GM23338 (cell line): Measurements from ENCODE around the gene TPCN2.

Experiments
- POLR2AphosphoS5 ChIP-seq: IDR thresholded peaks from 2 replicates; pipeline ENCODE4 v1.6.1; 2016; ENCODE audit warnings: antibody characterized with exemption, low read depth
- STAT1 ChIP-seq: IDR thresholded peaks from one replicate; pipeline ENCODE4 v1.6.1; 2016; ENCODE audit warnings: antibody characterized with exemption; ENCODE audit not compliant: unreplicated experiment
- ZNF331 ChIP-seq: fragments of 250-450 bp; sonication (Bioruptor Pico); IDR thresholded peaks from 2 replicates; pipeline ENCODE4 v1.5.0; 2020; ENCODE audit warnings: low read depth, mild to moderate bottlenecking, moderate library complexity
- TF ChIP-seq, protein P1 (sequence below), 2 experiments: fragments of 200-600 bp in 1 of 2; sonication (generic) in 1 of 2; conservative IDR thresholded peaks; 2 replicates each; pipeline versions ENCODE4 v1.5.1 to v1.6.1; 2016 to 2017; ENCODE audit warnings: antibody characterized with exemption in 2 of 2, low read depth in 2 of 2, mild to moderate bottlenecking in 2 of 2, moderate library complexity in 1 of 2
- TF ChIP-seq, protein P2 (sequence below): IDR thresholded peaks from one replicate; pipeline ENCODE4 v1.6.1; 2018; ENCODE audit warnings: antibody characterized with exemption; ENCODE audit not compliant: unreplicated experiment

DNA sequence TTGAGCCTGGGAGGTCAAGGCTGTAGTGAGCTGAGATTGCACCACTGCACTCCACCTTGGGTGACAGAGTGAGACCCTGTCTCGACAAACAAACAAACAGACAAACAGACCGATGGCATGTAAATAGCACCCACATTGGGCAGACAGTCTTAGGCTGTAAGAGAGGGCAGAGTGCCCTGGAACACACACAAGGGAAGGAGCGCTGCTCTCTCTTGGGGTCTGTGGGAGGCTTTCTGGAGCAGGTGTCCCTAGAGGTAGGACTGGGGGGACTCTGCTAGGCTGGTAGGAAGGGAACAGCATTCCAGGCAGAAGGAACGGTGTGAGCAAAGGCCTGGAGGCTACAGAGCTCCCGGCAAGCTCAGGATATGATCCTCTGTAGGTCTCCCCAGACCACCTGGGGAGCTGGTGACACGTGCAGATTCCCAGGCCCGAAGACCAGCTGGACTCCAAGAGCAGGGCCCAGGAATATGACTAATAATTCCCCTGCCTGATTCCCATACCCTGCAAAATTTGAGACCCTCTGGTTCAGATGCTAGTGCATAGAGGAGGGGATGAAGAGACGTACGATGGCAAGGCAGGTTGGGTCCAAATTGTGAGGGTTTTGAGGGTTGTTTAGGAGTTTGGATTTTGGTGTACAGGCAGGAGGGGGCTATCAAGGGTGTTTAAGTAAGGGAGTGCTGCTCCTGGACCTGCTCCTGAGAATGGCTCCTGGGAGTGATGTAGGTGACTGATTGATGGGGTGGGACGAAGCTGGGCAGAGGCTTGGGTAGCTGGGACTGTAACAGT is 118.6 kb downstream of the TPCN2 start:
- TF ChIP-seq, protein P1, sequence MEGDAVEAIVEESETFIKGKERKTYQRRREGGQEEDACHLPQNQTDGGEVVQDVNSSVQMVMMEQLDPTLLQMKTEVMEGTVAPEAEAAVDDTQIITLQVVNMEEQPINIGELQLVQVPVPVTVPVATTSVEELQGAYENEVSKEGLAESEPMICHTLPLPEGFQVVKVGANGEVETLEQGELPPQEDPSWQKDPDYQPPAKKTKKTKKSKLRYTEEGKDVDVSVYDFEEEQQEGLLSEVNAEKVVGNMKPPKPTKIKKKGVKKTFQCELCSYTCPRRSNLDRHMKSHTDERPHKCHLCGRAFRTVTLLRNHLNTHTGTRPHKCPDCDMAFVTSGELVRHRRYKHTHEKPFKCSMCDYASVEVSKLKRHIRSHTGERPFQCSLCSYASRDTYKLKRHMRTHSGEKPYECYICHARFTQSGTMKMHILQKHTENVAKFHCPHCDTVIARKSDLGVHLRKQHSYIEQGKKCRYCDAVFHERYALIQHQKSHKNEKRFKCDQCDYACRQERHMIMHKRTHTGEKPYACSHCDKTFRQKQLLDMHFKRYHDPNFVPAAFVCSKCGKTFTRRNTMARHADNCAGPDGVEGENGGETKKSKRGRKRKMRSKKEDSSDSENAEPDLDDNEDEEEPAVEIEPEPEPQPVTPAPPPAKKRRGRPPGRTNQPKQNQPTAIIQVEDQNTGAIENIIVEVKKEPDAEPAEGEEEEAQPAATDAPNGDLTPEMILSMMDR (conservative IDR thresholded peaks at IDR 0.05; ENCODE audit: low read depth in 2 of 2) = no peak
- TF ChIP-seq POLR2AphosphoS5 (no peak), STAT1 (no peak), ZNF331 (CRISPR knock-in tag) (no peak)
- TF ChIP-seq, protein P2, sequence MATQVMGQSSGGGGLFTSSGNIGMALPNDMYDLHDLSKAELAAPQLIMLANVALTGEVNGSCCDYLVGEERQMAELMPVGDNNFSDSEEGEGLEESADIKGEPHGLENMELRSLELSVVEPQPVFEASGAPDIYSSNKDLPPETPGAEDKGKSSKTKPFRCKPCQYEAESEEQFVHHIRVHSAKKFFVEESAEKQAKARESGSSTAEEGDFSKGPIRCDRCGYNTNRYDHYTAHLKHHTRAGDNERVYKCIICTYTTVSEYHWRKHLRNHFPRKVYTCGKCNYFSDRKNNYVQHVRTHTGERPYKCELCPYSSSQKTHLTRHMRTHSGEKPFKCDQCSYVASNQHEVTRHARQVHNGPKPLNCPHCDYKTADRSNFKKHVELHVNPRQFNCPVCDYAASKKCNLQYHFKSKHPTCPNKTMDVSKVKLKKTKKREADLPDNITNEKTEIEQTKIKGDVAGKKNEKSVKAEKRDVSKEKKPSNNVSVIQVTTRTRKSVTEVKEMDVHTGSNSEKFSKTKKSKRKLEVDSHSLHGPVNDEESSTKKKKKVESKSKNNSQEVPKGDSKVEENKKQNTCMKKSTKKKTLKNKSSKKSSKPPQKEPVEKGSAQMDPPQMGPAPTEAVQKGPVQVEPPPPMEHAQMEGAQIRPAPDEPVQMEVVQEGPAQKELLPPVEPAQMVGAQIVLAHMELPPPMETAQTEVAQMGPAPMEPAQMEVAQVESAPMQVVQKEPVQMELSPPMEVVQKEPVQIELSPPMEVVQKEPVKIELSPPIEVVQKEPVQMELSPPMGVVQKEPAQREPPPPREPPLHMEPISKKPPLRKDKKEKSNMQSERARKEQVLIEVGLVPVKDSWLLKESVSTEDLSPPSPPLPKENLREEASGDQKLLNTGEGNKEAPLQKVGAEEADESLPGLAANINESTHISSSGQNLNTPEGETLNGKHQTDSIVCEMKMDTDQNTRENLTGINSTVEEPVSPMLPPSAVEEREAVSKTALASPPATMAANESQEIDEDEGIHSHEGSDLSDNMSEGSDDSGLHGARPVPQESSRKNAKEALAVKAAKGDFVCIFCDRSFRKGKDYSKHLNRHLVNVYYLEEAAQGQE = no peak
